K562 (cell line): ENCODE data around the gene NUP85. TPM values are rescaled to one million over a fixed set of nuclear protein-coding genes. Genes with fewer than 3 reads are reported as not detected.

Source experiments
- E2F6 ChIP-seq, 2 experiments: IDR thresholded peaks; 2 replicates each; pipeline ENCODE4 v1.6.1; 2011; ENCODE audit warnings: borderline replicate concordance in 1 of 2, control low read depth in 1 of 2, low read depth in 1 of 2, low read length in 1 of 2, mild to moderate bottlenecking in 1 of 2, mixed read lengths in 1 of 2, moderate library complexity in 1 of 2; ENCODE audit not compliant: insufficient read depth in 1 of 2, insufficient read length in 1 of 2, poor library complexity in 1 of 2, severe bottlenecking in 1 of 2; ENCODE audit errors: extremely low read depth in 1 of 2
- ETS1 ChIP-seq: conservative IDR thresholded peaks from 2 replicates; pipeline ENCODE4 v1.6.1; 2011; ENCODE audit warnings: low read depth, mild to moderate bottlenecking, low read length; ENCODE audit not compliant: control insufficient read depth
- JUND ChIP-seq, 2 experiments: IDR thresholded peaks; 2 replicates in 1 of 2; 3 replicates in 1 of 2; pipeline ENCODE4 v1.6.1; 2011; ENCODE audit warnings: borderline replicate concordance in 2 of 2, low read depth in 2 of 2, low read length in 2 of 2, improper control_type of control experiment in 1 of 2, missing biosample characterization in 1 of 2, missing genetic modification characterization in 1 of 2, missing genetic modification reagents in 1 of 2
- KDM1A ChIP-seq, 2 experiments: fragments of 450-650 bp; IDR thresholded peaks; 2 replicates each; pipeline ENCODE4 v1.6.1; 2016; ENCODE audit warnings: mild to moderate bottlenecking in 2 of 2
- MTA3 ChIP-seq: fragments of 450-650 bp; formaldehyde crosslinking; IDR thresholded peaks from 2 replicates; pipeline ENCODE4 v1.6.1; 2017; ENCODE audit warnings: mild to moderate bottlenecking, borderline replicate concordance
- MYNN ChIP-seq, 2 experiments: sonication (generic); formaldehyde crosslinking in 1 of 2; IDR thresholded peaks; 2 replicates each; pipeline versions ENCODE4 v1.5.0 to v1.6.1; 2016 to 2020; ENCODE audit warnings: antibody characterized with exemption in 1 of 2, missing genetic modification reagents in 1 of 2
- NR2F6 ChIP-seq: fragments of 450-650 bp; formaldehyde crosslinking; IDR thresholded peaks from 2 replicates; pipeline ENCODE4 v1.4.0; 2020; ENCODE audit warnings: mild to moderate bottlenecking
- POLR2AphosphoS2 ChIP-seq: IDR thresholded peaks from 2 replicates; pipeline ENCODE4 v1.6.1; 2012; ENCODE audit warnings: low read length, improper control_type of control experiment
- SMAD2 ChIP-seq: fragments of 150-350 bp; IDR thresholded peaks from 2 replicates; pipeline ENCODE4 v1.6.1; 2014; ENCODE audit warnings: low read depth, mild to moderate bottlenecking, low read length
- SMAD3 ChIP-seq: fragments of 450-650 bp; formaldehyde crosslinking; conservative IDR thresholded peaks from 2 replicates; pipeline ENCODE4 v1.4.0; 2020; ENCODE audit warnings: mild to moderate bottlenecking
- TAF1 ChIP-seq: IDR thresholded peaks from 2 replicates; pipeline ENCODE4 v1.6.1; 2011; ENCODE audit warnings: mild to moderate bottlenecking, low read length, moderate library complexity; ENCODE audit not compliant: insufficient read depth, control insufficient read depth, severe bottlenecking; ENCODE audit errors: extremely low read depth
- USF1 ChIP-seq: sonication (generic); formaldehyde crosslinking; IDR thresholded peaks from 2 replicates; pipeline ENCODE4 v1.9.0; 2022; ENCODE audit warnings: mild to moderate bottlenecking, missing genetic modification reagents
- ZBTB43 ChIP-seq: sonication (generic); formaldehyde crosslinking; IDR thresholded peaks from 2 replicates; pipeline ENCODE4 v1.8.0; 2023; ENCODE audit warnings: mild to moderate bottlenecking, missing genetic modification reagents
- ZC3H8 ChIP-seq: fragments of 450-650 bp; IDR thresholded peaks from 2 replicates; pipeline ENCODE4 v1.6.1; 2017
- ZFP30 ChIP-seq: fragments of 250-450 bp; sonication (Bioruptor Pico); IDR thresholded peaks from 2 replicates; pipeline ENCODE4 v1.8.0; 2022; ENCODE audit warnings: moderate library complexity, mild to moderate bottlenecking, inconsistent platforms, borderline replicate concordance
- ZNF518B ChIP-seq: fragments of 250-450 bp; sonication (Bioruptor Pico); IDR thresholded peaks from 2 replicates; pipeline ENCODE4 v1.5.0; 2021; ENCODE audit warnings: mild to moderate bottlenecking, moderate library complexity
- ZNF584 ChIP-seq: fragments of 200-800 bp; sonication (Bioruptor generic); IDR thresholded peaks from 2 replicates; pipeline ENCODE4 v1.6.1; 2016; ENCODE audit warnings: low read depth, mild to moderate bottlenecking, missing genetic modification characterization, missing compliant biosample characterization
- polyA plus RNA-seq, 8 experiments: library from polyadenylated mRNA; depleted of rRNA in 4 of 8; stranded (reverse) in 5 of 8; unstranded in 3 of 8; fragments of >200 nt; fragmentation: Nextera tagmentation in 2 of 8; fragmentation: Illumina TruSeq in 1 of 8; extraction: Ambion mirVana in 2 of 8; extraction: Trizol in 1 of 8; gene quantifications; 2 replicates each; pipeline versions ENCODE4 v1.2.1 to v1.2.3, GENCODE V29; 2011 to 2014; ENCODE audit warnings: inconsistent platforms in 1 of 8, missing spikeins in 1 of 8
- total RNA-seq, 7 experiments: library from RNA; depleted of rRNA in 6 of 7; stranded (reverse); fragments of >200 nt in 6 of 7; fragmentation: Illumina TruSeq in 2 of 7; extraction: Trizol in 2 of 7; gene quantifications; 2 replicates each; pipeline versions ENCODE4 v1.2.1 to v1.2.3, GENCODE V29; 2011 to 2021; ENCODE audit warnings: low replicate concordance in 1 of 7

NUP85 gene
- total and polyA plus RNA-seq, 9 of the 15 experiments (the other 6 are each of a cell fraction or from before 2014, with no cell fraction given), result 50.2 to 177 (median 110) TPM

GRCh38 chr17:75271955-75272847 is 66.7 kb downstream of the NUP85 start (continued):
- TF ChIP-seq ZBTB43 (CRISPR knock-in tag), result no peak
- TF ChIP-seq ZC3H8, result no peak
- TF ChIP-seq KDM1A (IDR thresholded peaks at IDR 0.05), result no peak
- TF ChIP-seq TAF1, result no peak
- TF ChIP-seq MYNN (IDR thresholded peaks at IDR 0.05), result peak; percentile 24; the same call in 1 of the 2 replicates
- no peak for TF ChIP-seq MYNN (CRISPR knock-in tag; IDR thresholded peaks at IDR 0.05)
- TF ChIP-seq POLR2AphosphoS2, result peak; percentile 18; the same call in 1 of the 2 replicates
- no peak for TF ChIP-seq SMAD2
- TF ChIP-seq JUND (IDR thresholded peaks at IDR 0.05; ENCODE audit: borderline replicate concordance, low read depth, low read length), result no peak
- no peak for TF ChIP-seq JUND (tag; IDR thresholded peaks at IDR 0.05; ENCODE audit: borderline replicate concordance, low read depth, low read length)
- no peak for TF ChIP-seq ZNF518B (CRISPR knock-in tag)
- TF ChIP-seq MTA3, result peak; percentile 48; the same call in 1 of the 2 replicates
- no peak for TF ChIP-seq ZNF584
- no peak for TF ChIP-seq ZFP30 (CRISPR knock-in tag)
- peak; percentile 18; the same call in 1 of the 2 replicates for TF ChIP-seq USF1
- no peak for TF ChIP-seq NR2F6 (CRISPR knock-in tag)
- TF ChIP-seq E2F6 (IDR thresholded peaks at IDR 0.05; ENCODE audit: borderline replicate concordance in 1 of 2, extremely low read depth in 1 of 2, insufficient read depth in 1 of 2, insufficient read length in 1 of 2, low read depth in 1 of 2, low read length in 1 of 2, poor library complexity in 1 of 2, severe bottlenecking in 1 of 2), result no peak
- TF ChIP-seq ETS1, result no peak
- no peak for TF ChIP-seq SMAD3 (CRISPR knock-in tag)
